GM11168 (cell line): ENCODE data around the gene SCARB1.

Experiments
- in situ Hi-C: fragments of 300-500 bp; cut with MboI; formaldehyde crosslinking; loops from one replicate; pipeline ENCODE4 v1.12.0; 2022; ENCODE audit warnings: low sequenced_read_pairs; ENCODE audit not compliant: unreplicated experiment

SCARB1 gene

DNA sequence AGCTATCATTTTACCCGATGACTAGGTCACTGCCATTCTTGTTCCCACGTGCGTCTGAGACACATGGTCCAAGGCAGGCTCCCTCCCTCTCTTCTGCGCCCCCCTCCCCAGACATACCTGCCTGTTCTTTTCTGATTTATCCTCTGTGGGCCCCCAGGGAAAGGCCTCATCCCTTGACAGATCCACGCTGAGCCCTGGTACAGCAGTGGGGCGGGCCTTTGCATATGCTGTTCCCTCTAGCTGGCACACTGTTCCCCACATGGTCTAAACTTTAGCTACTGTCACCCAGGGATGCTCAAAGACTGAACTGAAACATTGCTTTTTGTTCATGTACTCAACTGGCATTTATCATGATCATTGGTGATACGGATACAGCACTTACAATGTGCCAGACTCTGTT, 122.5 kb downstream of the SCARB1 start:
- in situ Hi-C loops, result no loop called here

DNA sequence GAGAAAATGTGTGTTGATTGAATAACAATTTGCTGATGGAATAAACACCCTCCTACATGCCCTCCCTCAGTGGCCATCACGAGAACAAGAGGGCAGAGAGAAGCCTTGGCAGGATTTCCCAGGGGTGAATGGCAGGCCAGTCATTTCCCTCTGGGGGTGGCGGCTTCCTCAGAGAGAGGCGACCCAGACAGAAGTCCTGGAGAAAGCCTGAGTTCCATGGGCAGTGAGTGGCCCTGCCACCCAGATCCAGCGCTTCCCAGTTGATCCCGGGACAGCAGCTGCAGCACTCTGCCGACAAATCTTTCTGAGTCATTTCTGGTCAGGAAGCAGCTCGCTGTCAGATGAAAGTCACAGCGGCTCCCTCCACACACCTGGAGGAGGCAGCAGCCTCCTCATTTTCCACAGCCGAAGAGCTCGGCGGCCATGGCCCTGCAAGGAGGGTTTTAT, 123.0 kb downstream of the SCARB1 start:
- in situ Hi-C loops, result no loop called here

DNA sequence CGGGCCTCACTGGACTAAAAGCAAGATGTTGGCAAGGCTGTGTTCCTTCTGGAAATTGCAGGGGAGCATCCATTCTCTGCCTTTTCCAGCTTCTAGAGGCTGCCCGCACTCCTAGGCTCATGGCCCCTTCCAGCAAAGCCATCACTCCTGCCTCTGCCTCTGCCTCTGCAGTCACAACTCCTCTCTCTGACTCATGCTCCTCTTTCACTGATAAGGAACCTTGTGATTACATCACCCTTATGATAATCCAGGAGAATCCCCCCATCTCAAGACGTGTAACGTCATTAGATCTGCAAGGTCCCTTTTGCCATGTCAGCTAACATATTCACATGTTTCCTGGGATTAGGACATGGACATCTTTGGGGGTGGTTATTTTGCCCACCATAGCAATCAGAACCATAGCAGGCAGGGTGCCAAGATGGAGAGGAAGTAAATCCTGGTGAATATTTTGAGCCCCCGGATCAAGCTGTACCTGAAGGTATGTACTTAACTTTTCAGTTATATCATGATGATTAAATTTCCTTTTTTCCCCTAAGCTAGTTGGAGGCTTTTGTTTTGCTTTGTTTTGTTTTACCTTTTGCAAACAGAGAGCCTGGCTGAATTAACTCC, 123.6 kb downstream of the SCARB1 start:
- in situ Hi-C loops, result no loop called here

DNA sequence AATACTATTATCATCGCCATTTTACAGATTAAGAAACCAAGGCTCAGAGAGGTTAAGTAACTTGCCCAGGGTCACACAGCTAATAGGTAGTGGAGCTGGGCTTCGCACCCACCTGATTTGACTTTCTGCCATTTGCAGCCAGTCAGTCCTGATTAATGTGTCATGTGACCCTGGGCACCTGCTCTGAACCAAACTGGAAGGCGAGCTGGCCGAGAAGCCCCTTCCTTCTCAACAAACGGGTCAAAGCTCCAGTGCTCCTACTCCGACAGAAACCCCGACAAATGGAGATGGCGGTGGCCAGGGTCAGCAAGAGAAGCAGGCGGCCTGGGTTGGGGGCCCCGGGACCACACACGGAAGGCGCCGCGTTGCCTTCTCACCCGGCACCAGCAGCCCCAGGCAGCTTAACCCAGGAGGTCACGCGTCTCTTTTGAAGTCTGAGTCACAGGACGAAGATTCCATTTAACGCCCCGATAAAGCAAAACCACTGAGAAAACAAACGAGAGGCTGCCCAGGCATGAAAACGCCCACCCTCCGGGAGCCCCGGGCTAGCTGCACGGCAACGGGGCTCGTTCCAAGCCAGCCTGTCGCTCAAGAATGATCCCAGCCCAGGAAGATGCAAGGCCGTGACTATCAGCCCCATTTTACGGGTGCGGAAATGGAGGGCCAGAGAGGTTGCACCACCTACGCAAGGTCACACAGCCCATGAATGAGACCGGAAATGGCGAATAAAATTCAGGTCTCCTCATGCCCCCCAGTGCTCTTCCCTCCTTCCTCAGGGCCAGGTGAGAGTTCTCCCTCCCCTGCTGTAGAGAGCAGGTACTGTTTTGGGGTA, 124.8 kb downstream of the SCARB1 start:
- in situ Hi-C loops, result no loop called here

DNA sequence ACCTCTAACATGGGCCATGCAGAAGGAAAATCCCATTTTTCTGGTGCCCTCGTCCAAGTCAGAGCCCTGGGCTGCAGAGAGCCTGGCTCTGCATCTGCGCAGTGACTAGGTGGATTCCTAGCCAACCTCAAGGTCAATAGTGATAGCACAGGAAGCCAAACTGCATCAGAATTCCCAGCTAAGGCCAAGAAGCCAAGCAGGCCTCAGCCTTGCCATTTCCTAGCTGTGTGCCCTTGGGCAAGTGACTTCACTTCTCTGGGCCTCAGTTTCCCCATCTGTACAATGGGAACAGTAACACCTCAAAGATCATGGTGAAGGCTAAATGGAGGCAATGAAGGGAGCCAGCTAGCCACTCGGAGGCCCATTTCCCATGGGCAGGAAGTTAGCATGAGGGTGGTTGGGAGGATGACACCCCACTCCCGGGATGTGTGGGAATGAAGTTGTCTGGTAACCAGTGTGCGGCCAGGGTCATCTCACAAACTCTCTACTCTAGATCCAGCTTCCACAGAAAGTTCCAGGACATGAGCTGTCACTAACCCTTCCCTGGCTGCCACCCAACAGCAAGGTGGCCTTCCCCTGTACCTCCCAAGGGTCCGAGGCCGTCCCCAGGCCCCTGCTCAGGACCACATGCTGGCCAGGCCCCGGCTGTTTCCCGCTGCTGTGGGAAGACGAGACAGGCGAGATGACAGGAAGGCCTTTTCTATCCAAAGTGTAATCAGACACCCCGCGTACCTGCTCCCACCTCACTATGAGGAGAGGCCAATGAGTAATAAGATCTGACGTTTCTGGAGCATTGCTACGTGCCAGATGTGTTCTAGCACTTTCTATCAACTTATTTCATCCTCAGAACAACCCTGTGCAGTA, 125.7 kb downstream of the SCARB1 start:
- in situ Hi-C loops, result no loop called here

DNA sequence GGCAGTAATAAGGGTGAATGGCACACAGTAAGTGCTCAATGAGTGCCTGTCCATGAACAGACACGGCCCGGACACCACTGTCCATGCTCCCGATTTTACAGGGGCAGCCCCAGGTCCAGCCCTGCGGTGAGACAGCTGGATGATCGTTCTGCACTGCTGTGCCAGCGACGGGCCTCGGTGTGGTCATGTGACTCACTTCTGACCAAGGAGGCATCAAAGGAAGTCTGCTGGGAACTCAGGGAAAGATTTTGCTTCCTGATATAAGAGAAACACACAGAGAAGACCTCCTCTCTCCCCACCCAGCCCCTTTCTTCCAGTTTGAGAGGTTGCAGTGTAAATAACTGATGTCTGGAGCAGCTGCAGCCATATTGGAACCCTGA, 126.6 kb downstream of the SCARB1 start:
- in situ Hi-C loops, result no loop called here

DNA sequence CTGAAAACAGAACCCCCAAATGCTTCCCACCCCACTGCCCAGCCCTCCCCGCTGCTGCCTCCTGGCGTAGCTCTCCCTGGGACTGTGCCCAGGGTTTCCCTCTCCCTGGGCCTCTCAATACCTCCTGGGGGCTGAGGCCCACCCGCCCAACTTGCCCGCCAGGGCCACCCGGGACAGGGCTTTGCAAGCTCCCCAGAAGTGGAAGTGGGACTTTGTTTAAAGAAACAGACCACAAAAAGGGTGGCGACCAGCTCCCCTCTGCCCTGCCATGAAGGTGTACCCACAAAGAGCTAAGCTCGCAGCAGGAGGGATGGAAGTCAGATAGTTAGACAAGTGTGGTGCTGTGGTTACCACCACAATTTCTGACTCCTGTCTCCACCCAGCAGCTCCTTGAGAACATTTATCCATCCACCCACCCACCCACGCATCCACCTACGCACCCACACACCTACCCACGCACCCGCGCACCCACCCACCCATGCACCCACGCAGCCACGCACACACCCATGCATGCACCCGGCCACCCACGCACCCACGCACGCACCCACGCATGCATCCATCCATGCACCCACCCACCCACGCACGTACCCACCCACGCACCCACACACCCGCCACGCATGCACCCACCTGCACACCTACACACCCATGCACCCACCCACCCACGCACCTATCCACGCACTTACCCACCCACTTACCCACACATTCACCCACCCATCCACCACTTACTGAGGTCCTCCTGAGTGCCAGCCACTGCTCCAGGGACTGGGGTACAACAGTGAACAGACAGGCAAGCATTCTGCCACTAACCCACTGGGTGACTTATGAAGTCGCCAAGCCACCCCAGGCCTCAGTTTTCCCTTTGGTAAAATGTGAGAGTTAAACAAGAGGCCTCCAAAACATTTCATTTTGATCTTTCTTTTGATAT, 127.3 kb downstream of the SCARB1 start:
- in situ Hi-C loops, result no loop called here

DNA sequence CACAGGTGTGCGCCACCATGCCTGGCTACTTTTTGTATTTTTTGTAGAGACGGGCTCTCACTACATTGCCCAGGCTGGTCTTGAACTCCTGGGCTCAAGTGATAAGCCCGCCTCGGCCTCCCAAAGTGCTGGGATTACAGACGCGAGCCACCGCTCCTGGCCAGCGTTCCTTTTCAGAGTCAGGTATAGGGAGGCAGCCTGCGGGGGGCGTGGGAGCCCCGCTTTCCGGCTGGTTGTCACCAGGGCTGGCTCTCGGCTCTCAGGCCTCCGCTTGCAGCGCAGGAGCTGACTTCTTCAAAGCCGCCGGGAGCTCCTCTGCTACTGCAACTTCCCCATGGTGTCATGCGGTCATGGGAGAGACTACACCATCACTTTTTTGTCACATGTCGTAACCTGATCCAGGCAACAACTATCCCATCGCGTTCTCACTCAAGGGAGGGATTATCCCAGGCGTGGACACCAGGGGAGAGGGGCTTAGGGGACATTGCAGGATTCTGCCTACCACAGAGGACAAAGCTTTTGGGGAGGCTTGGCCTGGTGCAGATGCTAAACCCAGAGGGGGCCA, 129.4 kb downstream of the SCARB1 start:
- in situ Hi-C loops, result no loop called here

DNA sequence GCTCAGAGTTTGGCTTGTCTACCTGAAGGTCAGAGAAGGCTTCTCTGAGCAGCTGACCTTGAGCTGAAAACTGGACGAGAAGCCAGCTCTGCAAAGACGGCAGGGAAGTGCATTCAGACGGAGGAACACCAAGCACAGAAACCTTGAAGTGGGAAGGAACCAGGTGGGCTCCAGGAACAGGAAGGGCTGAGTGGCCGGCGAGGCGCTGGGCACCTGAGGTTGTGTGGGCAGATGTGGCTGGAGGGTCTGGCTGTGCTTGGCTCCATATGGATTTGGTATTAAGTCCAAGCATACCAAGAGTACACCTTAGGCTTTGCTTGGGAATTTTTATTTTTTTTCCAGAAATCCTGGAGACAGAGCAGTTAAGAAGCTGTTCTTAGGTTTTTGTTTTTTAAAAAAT, 130.6 kb downstream of the SCARB1 start:
- in situ Hi-C loops, result no loop called here

DNA sequence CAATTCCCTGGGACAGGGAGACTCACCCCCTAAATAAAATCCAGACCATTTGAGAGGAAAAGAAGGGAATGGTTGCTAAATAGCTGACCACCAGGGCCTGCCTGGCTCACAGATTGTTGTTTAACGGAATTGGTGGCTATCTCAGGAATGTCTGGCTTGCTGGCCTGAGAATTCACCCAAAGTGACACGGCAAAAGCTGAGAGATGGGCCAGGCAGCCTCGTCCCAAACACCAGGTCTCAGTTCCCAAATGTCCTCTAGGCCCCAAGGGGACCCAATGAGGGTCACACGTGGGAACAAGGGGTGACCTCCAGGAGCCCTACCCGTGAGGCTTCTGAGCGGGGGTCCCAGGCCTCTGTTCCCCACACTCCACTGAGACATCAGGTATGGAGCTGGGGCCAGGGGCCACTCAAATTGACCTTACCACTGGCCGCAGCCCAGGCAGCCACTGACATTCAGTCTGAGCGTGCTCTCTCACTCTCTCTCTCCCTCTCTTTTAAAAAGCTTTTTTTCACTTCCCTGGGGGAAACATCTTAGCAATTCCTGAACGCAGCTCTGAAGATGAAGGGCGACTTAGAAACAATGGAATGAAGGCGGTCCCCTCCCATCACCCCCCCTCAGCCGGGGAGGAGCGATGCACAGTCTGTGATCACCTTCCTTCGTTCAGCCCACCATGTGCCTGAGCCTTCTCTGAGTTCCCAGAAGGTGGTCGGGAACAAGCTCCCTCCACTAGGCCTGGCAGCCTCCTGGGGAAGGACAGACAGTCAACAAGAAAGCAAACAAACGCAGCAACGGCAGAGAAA, 131.2 kb downstream of the SCARB1 start:
- in situ Hi-C loops, result no loop called here

DNA sequence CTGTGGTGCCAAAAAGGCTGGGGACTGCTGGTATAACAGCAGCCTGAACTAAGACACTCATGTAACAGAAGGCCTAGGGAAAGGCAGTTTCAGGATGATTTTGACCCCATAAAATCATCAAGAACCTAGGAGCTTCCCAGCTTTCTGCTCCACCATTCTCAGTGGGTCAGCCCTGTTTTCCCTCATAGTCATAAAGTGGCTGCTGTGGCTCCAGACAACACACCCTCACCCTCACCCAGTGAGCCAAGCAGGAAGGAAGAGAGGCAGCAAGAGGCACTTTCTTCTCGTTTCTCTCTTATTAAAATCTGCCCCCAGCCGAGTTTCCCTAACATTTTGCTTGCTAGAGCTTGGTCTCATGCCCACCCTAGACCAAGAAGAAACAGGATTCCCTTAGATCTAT, 131.8 kb downstream of the SCARB1 start:
- in situ Hi-C loops, result no loop called here

DNA sequence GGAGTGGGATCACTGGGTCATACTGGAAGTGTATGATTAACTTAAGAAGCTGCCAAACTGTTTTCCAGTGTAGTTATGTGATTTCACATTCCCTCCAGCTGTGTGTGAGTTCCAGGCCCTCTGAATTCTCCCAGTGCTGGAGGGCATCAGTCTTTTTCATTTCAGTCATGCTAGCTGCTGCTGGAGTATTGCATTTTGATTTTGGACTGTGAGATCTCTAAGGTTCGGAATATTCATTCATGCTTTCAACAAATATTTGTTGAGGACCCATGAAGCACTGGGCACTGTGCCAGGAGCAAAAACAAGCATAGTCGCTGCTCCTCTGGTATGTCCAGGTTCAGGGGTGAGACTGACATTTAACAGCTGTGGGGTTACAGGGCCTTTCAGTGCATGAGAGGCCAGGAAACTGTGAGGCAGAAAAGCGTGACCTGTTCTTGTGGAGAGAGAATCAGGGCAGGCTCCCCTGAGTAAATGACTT, 133.2 kb downstream of the SCARB1 start:
- in situ Hi-C loops, result no loop called here

DNA sequence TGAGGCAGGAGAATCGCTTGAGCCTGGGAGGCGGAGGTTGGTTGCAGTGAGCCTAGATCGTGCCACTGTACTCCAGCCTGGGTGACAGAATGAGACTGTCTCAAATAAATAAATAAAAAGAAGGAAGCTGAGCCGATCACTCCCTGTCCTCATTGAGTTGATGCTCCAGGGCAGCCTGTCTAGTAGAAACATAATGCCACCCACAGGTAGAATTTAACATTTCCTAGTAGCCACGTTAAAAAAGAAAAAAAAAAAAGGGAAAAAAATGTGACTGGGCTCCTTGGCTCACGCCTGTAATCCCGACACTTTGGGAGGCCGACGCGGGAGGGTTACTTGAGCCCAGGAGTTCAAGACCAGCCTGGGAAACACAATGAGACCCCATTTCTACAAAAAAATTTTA, 135.7 kb downstream of the SCARB1 start:
- in situ Hi-C loops, result no loop called here

DNA sequence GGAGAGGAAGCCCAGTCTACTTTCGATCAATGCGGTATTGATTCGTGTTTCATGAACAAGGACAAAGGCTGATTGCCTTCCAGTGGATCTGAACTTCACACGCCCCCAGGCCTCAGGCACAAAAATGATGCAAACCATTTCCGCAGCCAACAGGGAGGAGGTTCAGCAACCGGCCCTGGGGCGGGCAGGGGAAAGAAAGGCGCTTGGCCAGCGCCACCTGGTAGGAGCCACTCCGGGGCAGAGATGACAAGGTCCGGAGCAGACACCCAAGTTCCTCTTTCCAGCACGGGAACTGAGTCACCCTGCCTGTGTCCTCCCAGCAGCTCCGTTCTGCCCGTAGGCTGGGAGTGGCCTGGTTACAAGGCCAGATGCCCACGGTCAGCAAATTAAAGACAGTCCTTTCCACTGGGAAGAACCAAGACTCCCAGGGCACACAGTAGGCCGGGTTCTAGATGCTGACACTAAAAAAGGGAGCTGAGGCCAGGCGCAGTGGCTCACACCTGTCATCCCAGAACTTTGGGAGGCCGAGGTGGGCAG, 136.3 kb downstream of the SCARB1 start:
- in situ Hi-C loops, result no loop called here
